HEK293T (cell line): ENCODE results near the gene RAD51B.

Experiments used
- CTCF ChIA-PET: fragments of 350-600 bp; formaldehyde crosslinking; extraction: SDS; loops from one replicate; lab custom pipeline; 2021; ENCODE audit warnings: antibody characterized with exemption, inconsistent platforms; lab: Yijun Ruan, JAX
- POLR2A ChIA-PET: fragments of 350-600 bp; formaldehyde crosslinking; extraction: SDS; loops from one replicate; lab custom pipeline; 2020; ENCODE audit warnings: antibody characterized with exemption, inconsistent platforms; lab: Yijun Ruan, JAX
- DNase-seq: peaks from one replicate; pipeline ENCODE4 v3.0.0; 2012; ENCODE audit warnings: mixed read lengths; ENCODE audit errors: extremely low spot score
- ARNT ChIP-seq: fragments of 450-650 bp; IDR thresholded peaks from 2 replicates; pipeline ENCODE4 v1.6.1; 2017; ENCODE audit warnings: mild to moderate bottlenecking
- BHLHE40 ChIP-seq: fragments of 450-650 bp; IDR thresholded peaks from 2 replicates; pipeline ENCODE4 v1.6.1; 2016; ENCODE audit warnings: mild to moderate bottlenecking, moderate library complexity, borderline replicate concordance
- CTBP1 ChIP-seq: fragments of 450-650 bp; IDR thresholded peaks from 2 replicates; pipeline ENCODE4 v1.6.1; 2016; ENCODE audit warnings: borderline replicate concordance
- ELF4 ChIP-seq: fragments of 450-650 bp; IDR thresholded peaks from 2 replicates; pipeline ENCODE4 v1.6.1; 2017; ENCODE audit warnings: antibody characterized with exemption
- FOXA1 ChIP-seq: fragments of 450-650 bp; IDR thresholded peaks from 2 replicates; pipeline ENCODE4 v1.6.1; 2016; ENCODE audit warnings: mild to moderate bottlenecking
- FOXK2 ChIP-seq: fragments of 450-650 bp; IDR thresholded peaks from 2 replicates; pipeline ENCODE4 v1.6.1; 2016; ENCODE audit warnings: mild to moderate bottlenecking
- FOXM1 ChIP-seq: fragments of 450-650 bp; IDR thresholded peaks from 2 replicates; pipeline ENCODE4 v1.6.1; 2017; ENCODE audit warnings: mild to moderate bottlenecking, borderline replicate concordance
- HDGF ChIP-seq: fragments of 450-650 bp; IDR thresholded peaks from 2 replicates; pipeline ENCODE4 v1.6.1; 2017; ENCODE audit warnings: antibody characterized with exemption, borderline replicate concordance
- L3MBTL2 ChIP-seq: fragments of 450-650 bp; conservative IDR thresholded peaks from 2 replicates; pipeline ENCODE4 v1.6.1; 2016; ENCODE audit warnings: mild to moderate bottlenecking
- LEF1 ChIP-seq: fragments of 450-650 bp; IDR thresholded peaks from 2 replicates; pipeline ENCODE4 v1.6.1; 2017; ENCODE audit warnings: mild to moderate bottlenecking, borderline replicate concordance
- NFRKB ChIP-seq: fragments of 450-650 bp; IDR thresholded peaks from 2 replicates; pipeline ENCODE4 v1.6.1; 2016; ENCODE audit warnings: mild to moderate bottlenecking, moderate library complexity
- PKNOX1 ChIP-seq: fragments of 450-650 bp; IDR thresholded peaks from 2 replicates; pipeline ENCODE4 v1.6.1; 2016
- SP1 ChIP-seq: fragments of 450-650 bp; IDR thresholded peaks from 2 replicates; pipeline ENCODE4 v1.6.1; 2017
- SUZ12 ChIP-seq: fragments of 450-650 bp; IDR thresholded peaks from 2 replicates; pipeline ENCODE4 v1.6.1; 2016; ENCODE audit warnings: mild to moderate bottlenecking
- TARDBP ChIP-seq: fragments of 450-650 bp; IDR thresholded peaks from 2 replicates; pipeline ENCODE4 v1.6.1; 2016
- ZNF384 ChIP-seq: fragments of 450-650 bp; IDR thresholded peaks from 2 replicates; pipeline ENCODE4 v1.6.1; 2016

Gene RAD51B

GRCh38 chr14:68271913-68272391 lies 452.4 kb downstream of the RAD51B start:
- no peak for DNase-seq
- TF ChIP-seq LEF1 (no peak), FOXA1 (no peak), NFRKB (no peak), BHLHE40 (no peak), CTBP1 (no peak), FOXM1 (no peak), SUZ12 (no peak), SP1 (no peak), ZNF384 (no peak), TARDBP (no peak), HDGF (no peak), ELF4 (no peak), L3MBTL2 (no peak), PKNOX1 (no peak), FOXK2 (no peak)
- POLR2A ChIA-PET = no interaction called here
- CTCF ChIA-PET = no interaction called here

- ChIA-PET POLR2A (no interaction called here), CTCF (no interaction called here)
- no peak for DNase-seq
- TF ChIP-seq HDGF (no peak), LEF1 (no peak), NFRKB (no peak)
Measured at GRCh38 chr14:68273413-68273812, 453.8 kb downstream of the RAD51B start.

- POLR2A ChIA-PET = interaction anchor here (1.0 kb wide), 1 partner anchor 11 kb away, joined by 3 read pairs; no protein-coding TSS in a partner anchor
- no peak for TF ChIP-seq LEF1
- TF ChIP-seq ARNT = no peak
- no peak for TF ChIP-seq FOXM1
- TF ChIP-seq SUZ12 = no peak
- TF ChIP-seq ELF4 = no peak
- no peak for TF ChIP-seq FOXA1
- TF ChIP-seq NFRKB = no peak
- no peak for TF ChIP-seq BHLHE40
- no peak for TF ChIP-seq L3MBTL2
- TF ChIP-seq HDGF = no peak
- no peak for TF ChIP-seq PKNOX1
- TF ChIP-seq FOXK2 = no peak
- TF ChIP-seq CTBP1 = no peak
- TF ChIP-seq SP1 = no peak
- TF ChIP-seq TARDBP = no peak
- CTCF ChIA-PET = no interaction called here
- no peak for DNase-seq
Measured at GRCh38 chr14:68274725-68275124, 455.1 kb downstream of the RAD51B start.

GRCh38 chr14:68278576-68279436 lies 459.2 kb downstream of the RAD51B start:
- POLR2A ChIA-PET = no interaction called here
- CTCF ChIA-PET = no interaction called here
- no peak for DNase-seq
- TF ChIP-seq FOXA1 = no peak
- TF ChIP-seq BHLHE40 = no peak
- no peak for TF ChIP-seq NFRKB
- TF ChIP-seq HDGF = no peak
- no peak for TF ChIP-seq SUZ12
- no peak for TF ChIP-seq L3MBTL2
- no peak for TF ChIP-seq LEF1
- TF ChIP-seq ZNF384 = no peak
- TF ChIP-seq CTBP1 = no peak
- TF ChIP-seq FOXK2 = no peak

- ChIA-PET POLR2A (no interaction called here), CTCF (no interaction called here)
- TF ChIP-seq ZNF384 (no peak), TARDBP (no peak), FOXK2 (no peak), SUZ12 (no peak), FOXA1 (no peak), CTBP1 (no peak), SP1 (no peak), BHLHE40 (no peak), ARNT (no peak), PKNOX1 (no peak), FOXM1 (no peak), NFRKB (no peak)
Measured at GRCh38 chr14:68279437-68279720, 459.8 kb downstream of the RAD51B start.

GRCh38 chr14:68279777-68280233 lies 460.2 kb downstream of the RAD51B start:
- ChIA-PET CTCF (no interaction called here), POLR2A (no interaction called here)
- TF ChIP-seq L3MBTL2 = no peak
- no peak for TF ChIP-seq NFRKB
- no peak for TF ChIP-seq BHLHE40
- TF ChIP-seq FOXM1 = no peak
- TF ChIP-seq HDGF = no peak
- TF ChIP-seq FOXK2 = no peak
- TF ChIP-seq TARDBP = no peak
- no peak for TF ChIP-seq PKNOX1
- TF ChIP-seq SUZ12 = no peak
- TF ChIP-seq CTBP1 = no peak
- no peak for TF ChIP-seq LEF1
- no peak for TF ChIP-seq ARNT
- TF ChIP-seq ZNF384 = no peak
- no peak for TF ChIP-seq ELF4
- TF ChIP-seq FOXA1 = no peak
- DNase-seq = no peak

More at GRCh38 chr14:68279437-68279720, 459.8 kb downstream of the RAD51B start:
- no peak for DNase-seq
